Activated CD8-positive, alpha-beta T cell treated with anti-CD3 and anti-CD28 coated beads, Interleukin-2, amount 10 ng/mL, durations not matched to agents 7 days and 5 days (primary cell): ENCODE data around the gene CPVL. TPM values are rescaled to one million over a fixed set of nuclear protein-coding genes. Genes with fewer than 3 reads are reported as not detected.
"Not testable (repeated sequence)": the region's sequence is repeated elsewhere in the genome, so short reads cannot be mapped to it uniquely, and the experiment has no call there.

ENCODE experiments used
- ATAC-seq: fragments of 150-1000 bp; cut with Tn5 transposase; one replicate; pipeline ENCODE4 v1.10.0; 2021; ENCODE audit warnings: moderate library complexity
- CTCF ChIA-PET: fragments of 350-600 bp; sonication (Branson Sonifier 250); formaldehyde crosslinking; loops from one replicate; lab custom pipeline; 2021; ENCODE audit warnings: antibody characterized with exemption; lab: Charles Lee
- POLR2A ChIA-PET: fragments of 350-600 bp; sonication (Branson Sonifier 250); formaldehyde crosslinking; loops from one replicate; lab custom pipeline; 2021; ENCODE audit warnings: antibody characterized with exemption; lab: Charles Lee
- DNase-seq: peaks from one replicate; pipeline ENCODE4 v3.0.0-alpha.2; 2020
- H3K27ac Mint-ChIP-seq: one replicate; pipeline ENCODE4 v1.8.0; 2021; ENCODE audit warnings: mild to moderate bottlenecking, mixed read lengths
- H3K27me3 Mint-ChIP-seq: one replicate; pipeline ENCODE4 v1.8.0; 2021; ENCODE audit warnings: low read depth, mixed read lengths
- H3K36me3 Mint-ChIP-seq: one replicate; pipeline ENCODE4 v1.8.0; 2021; ENCODE audit warnings: low read depth, mixed read lengths
- H3K4me1 Mint-ChIP-seq: one replicate; pipeline ENCODE4 v1.8.0; 2021; ENCODE audit warnings: low read depth, mixed read lengths
- H3K4me3 Mint-ChIP-seq: one replicate; pipeline ENCODE4 v1.8.0; 2021; ENCODE audit warnings: mild to moderate bottlenecking, mixed read lengths
- H3K9me3 Mint-ChIP-seq: one replicate; pipeline ENCODE4 v1.8.0; 2022; ENCODE audit warnings: mixed read lengths; ENCODE audit not compliant: insufficient read depth
- total RNA-seq, 2 experiments: library from RNA; stranded (reverse); gene quantifications; one replicate each; pipeline ENCODE4 v1.2.3, GENCODE V29; 2021

Gene CPVL
- total RNA-seq, 2 experiments from 2014 or later: not detected

GRCh38 chr7:29099896-29100847, 46.2 kb downstream of the CPVL start:
- Mint-ChIP-seq H3K27me3 (no peaks in the 10 kb centered on the region), H3K36me3 (no peaks in the 10 kb centered on the region), H3K4me1 (peaks cover 2% of the 10 kb centered on the region), H3K4me3 (no peak overlapping the region), H3K27ac (no peak overlapping the region), H3K9me3 (no peaks in the 10 kb centered on the region)
- no peak for ATAC-seq
- no peak for DNase-seq
- CTCF ChIA-PET: interaction anchor here (1.0 to 12.6 kb wide), 3 partner anchors 9 to 176 kb away, joined by 3 to 279 read pairs (median 8); no protein-coding TSS in a partner anchor
- POLR2A ChIA-PET: no interaction called here

- Mint-ChIP-seq H3K36me3 (no peaks in the 10 kb centered on the region), H3K27me3 (peaks cover 4% of the 10 kb centered on the region), H3K9me3 (no peaks in the 10 kb centered on the region), H3K4me3 (no peak overlapping the region), H3K27ac (no peak overlapping the region), H3K4me1 (peaks cover 6% of the 10 kb centered on the region)
- CTCF ChIA-PET: interaction anchor here (1.7 to 12.6 kb wide), 2 partner anchors 10 to 172 kb away, joined by 5 to 279 read pairs; no protein-coding TSS in a partner anchor
- POLR2A ChIA-PET: no interaction called here
- ATAC-seq (no peak), DNase-seq (no peak)
Measured at GRCh38 chr7:29096446-29096730, 49.9 kb downstream of the CPVL start.

GRCh38 chr7:29095631-29096445, 50.5 kb downstream of the CPVL start:
- H3K27me3 Mint-ChIP-seq: peaks cover 4% of the 10 kb centered on the region
- ChIA-PET POLR2A (no interaction called here), CTCF (interaction anchor here (1.7 to 12.6 kb wide), 2 partner anchors 11 to 172 kb away, joined by 5 to 279 read pairs; no protein-coding TSS in a partner anchor)
- H3K27ac Mint-ChIP-seq: no peak overlapping the region
- DNase-seq: no peak
- no peak for ATAC-seq
- peaks cover 12% of the 10 kb centered on the region for H3K4me1 Mint-ChIP-seq
- H3K4me3 Mint-ChIP-seq: no peak overlapping the region
- H3K9me3 Mint-ChIP-seq: no peaks in the 10 kb centered on the region
- H3K36me3 Mint-ChIP-seq: no peaks in the 10 kb centered on the region

GRCh38 chr7:29093091-29093490, 53.2 kb downstream of the CPVL start:
- H3K9me3 Mint-ChIP-seq, H3K27ac Mint-ChIP-seq, ATAC-seq, POLR2A ChIA-PET, H3K27me3 Mint-ChIP-seq, DNase-seq, H3K36me3 Mint-ChIP-seq, H3K4me3 Mint-ChIP-seq: not testable (repeated sequence)
- H3K4me1 Mint-ChIP-seq: peaks cover 20% of the 10 kb centered on the region
- CTCF ChIA-PET: interaction anchor here (1.0 to 2.8 kb wide), 2 partner anchors 9 to 166 kb away, joined by 3 to 25 read pairs; no protein-coding TSS in a partner anchor

GRCh38 chr7:29091715-29092114, 54.6 kb downstream of the CPVL start:
- H3K4me3 Mint-ChIP-seq: peak overlapping the region; percentile 69
- no peaks in the 10 kb centered on the region for H3K36me3 Mint-ChIP-seq
- ChIA-PET POLR2A (interaction anchor here (1.3 kb wide), 1 partner anchor 245 kb away, joined by 4 read pairs; no protein-coding TSS in a partner anchor), CTCF (interaction anchor here (1.0 to 2.9 kb wide), 7 partner anchors 9 to 169 kb away, joined by 3 to 25 read pairs (median 8); no protein-coding TSS in a partner anchor)
- H3K9me3 Mint-ChIP-seq: no peaks in the 10 kb centered on the region
- H3K4me1 Mint-ChIP-seq: peaks cover 21% of the 10 kb centered on the region
- H3K27ac Mint-ChIP-seq: peak overlapping the region; percentile 74
- peaks cover 4% of the 10 kb centered on the region for H3K27me3 Mint-ChIP-seq
- DNase-seq (no peak), ATAC-seq (peak; percentile 73)

GRCh38 chr7:29090836-29091601, 55.3 kb downstream of the CPVL start:
- ATAC-seq (peak; percentile 57), DNase-seq (no peak)
- Mint-ChIP-seq H3K27ac (peak overlapping the region; percentile 74), H3K4me3 (peak overlapping the region; percentile 69), H3K9me3 (no peaks in the 10 kb centered on the region), H3K36me3 (no peaks in the 10 kb centered on the region), H3K4me1 (peaks cover 21% of the 10 kb centered on the region), H3K27me3 (peaks cover 4% of the 10 kb centered on the region)
- CTCF ChIA-PET: interaction anchor here (0.8 to 2.9 kb wide), 9 partner anchors 10 to 317 kb away, joined by 3 to 25 read pairs (median 7); no protein-coding TSS in a partner anchor
- POLR2A ChIA-PET: interaction anchor here (1.3 kb wide), 1 partner anchor 246 kb away, joined by 4 read pairs; no protein-coding TSS in a partner anchor

GRCh38 chr7:29090151-29090805, 56.1 kb downstream of the CPVL start:
- Mint-ChIP-seq H3K4me3 (no peak overlapping the region), H3K36me3 (no peaks in the 10 kb centered on the region), H3K4me1 (peaks cover 27% of the 10 kb centered on the region), H3K27me3 (peaks cover 9% of the 10 kb centered on the region), H3K27ac (no peak overlapping the region), H3K9me3 (no peaks in the 10 kb centered on the region)
- POLR2A ChIA-PET: no interaction called here
- CTCF ChIA-PET: interaction anchor here (0.8 to 2.9 kb wide), 8 partner anchors 11 to 318 kb away, joined by 3 to 25 read pairs (median 8); no protein-coding TSS in a partner anchor
- ATAC-seq: no peak
- DNase-seq: no peak

- H3K27ac Mint-ChIP-seq: no peak overlapping the region
- DNase-seq (no peak), ATAC-seq (no peak)
- no peak overlapping the region for H3K4me3 Mint-ChIP-seq
- H3K9me3 Mint-ChIP-seq: no peaks in the 10 kb centered on the region
- peaks cover 11% of the 10 kb centered on the region for H3K27me3 Mint-ChIP-seq
- H3K36me3 Mint-ChIP-seq: no peaks in the 10 kb centered on the region
- ChIA-PET CTCF (interaction anchor here (1.6 to 2.2 kb wide), 2 partner anchors 161 to 166 kb away, joined by 6 to 7 read pairs; no protein-coding TSS in a partner anchor), POLR2A (no interaction called here)
- H3K4me1 Mint-ChIP-seq: peaks cover 33% of the 10 kb centered on the region
Measured at GRCh38 chr7:29087840-29088170, 58.5 kb downstream of the CPVL start.

- H3K9me3 Mint-ChIP-seq: no peaks in the 10 kb centered on the region
- no peaks in the 10 kb centered on the region for H3K36me3 Mint-ChIP-seq
- H3K27me3 Mint-ChIP-seq: peaks cover 13% of the 10 kb centered on the region
- peaks cover 28% of the 10 kb centered on the region for H3K4me1 Mint-ChIP-seq
- H3K4me3 Mint-ChIP-seq: no peak overlapping the region
- CTCF ChIA-PET: interaction anchor here (0.6 kb wide), 1 partner anchor 520 kb away, joined by 3 read pairs; no protein-coding TSS in a partner anchor
- POLR2A ChIA-PET: no interaction called here
- ATAC-seq (no peak), DNase-seq (no peak)
- H3K27ac Mint-ChIP-seq: no peak overlapping the region
Measured at GRCh38 chr7:29086545-29086944, 59.8 kb downstream of the CPVL start.

GRCh38 chr7:29084832-29085231, 61.5 kb downstream of the CPVL start:
- ChIA-PET CTCF (interaction anchor here (1.8 kb wide), 1 partner anchor 158 kb away, joined by 6 read pairs; no protein-coding TSS in a partner anchor), POLR2A (no interaction called here)
- H3K27me3 Mint-ChIP-seq: peaks cover 17% of the 10 kb centered on the region
- ATAC-seq (no peak), DNase-seq (no peak)
- no peak overlapping the region for H3K4me3 Mint-ChIP-seq
- no peak overlapping the region for H3K27ac Mint-ChIP-seq
- H3K36me3 Mint-ChIP-seq: no peaks in the 10 kb centered on the region
- no peaks in the 10 kb centered on the region for H3K9me3 Mint-ChIP-seq
- H3K4me1 Mint-ChIP-seq: peaks cover 15% of the 10 kb centered on the region
